Measurements from ENCODE around the gene ALDH1A3.

GRCh38 chr15:100895721-100896120 is 16.1 kb downstream of the ALDH1A3 start:
- TF ChIP-seq CTCF (IDR thresholded peaks at IDR 0.05; ENCODE audit: insufficient read depth, low read length) (no peak), POLR2AphosphoS5 (IDR thresholded peaks at IDR 0.05; ENCODE audit: low read depth) (no peak), GABPA (IDR thresholded peaks at IDR 0.05; ENCODE audit: low read depth) (no peak)

All from HL-60 (cell line).